ENCODE measurements around the gene NTSR2. TPM values are rescaled to one million over a fixed set of nuclear protein-coding genes. Genes with fewer than 3 reads are reported as not detected.

NTSR2 gene
- total and polyA plus RNA-seq, 2 of the 8 experiments (the other 6 are each of a cell fraction or from before 2014, with no cell fraction given): 0.05 TPM; not detected in 1

GRCh38 chr2:11640132-11640531 is 29.9 kb downstream of the NTSR2 start:
- Histone ChIP-seq H4K91ac (replicated peaks; ENCODE audit: insufficient read length, low read length) (no peak overlapping the region), H3K9me3 (ENCODE audit: insufficient read depth in 2 of 2, low read depth in 1 of 2, low read length in 1 of 2) (no peaks in the 10 kb centered on the region), H3K4me1 (replicated peaks in 1 of 4; ENCODE audit: control insufficient read depth in 3 of 4, insufficient read depth in 4 of 4, low read length in 3 of 4) (no peaks in the 10 kb centered on the region), H3K79me2 (ENCODE audit: control insufficient read depth in 1 of 2, insufficient read depth in 2 of 2, low read length in 2 of 2) (no peaks in the 10 kb centered on the region), H4K5ac (ENCODE audit: insufficient read length, low read depth, low read length) (no peak overlapping the region), H3K18ac (ENCODE audit: extremely low read depth, low read length) (no peak overlapping the region), H3K4me3 (ENCODE audit: extremely low read depth in 1 of 4, insufficient read depth in 2 of 4, low read depth in 3 of 4, low read length in 4 of 4) (no peak overlapping the region), H3K27ac (ENCODE audit: low read depth, low read length) (no peak overlapping the region), H3K23me2 (ENCODE audit: low read depth, low read length) (no peaks in the 10 kb centered on the region; the same call in 1 of the 2 replicates), H3K9ac (replicated peaks in 1 of 4; ENCODE audit: extremely low read depth in 1 of 4, low read depth in 3 of 4, low read length in 3 of 4) (no peak overlapping the region), H3K23ac (ENCODE audit: insufficient read length) (no peak overlapping the region), H4K20me1 (replicated peaks in 1 of 2; ENCODE audit: control insufficient read depth in 1 of 2, insufficient read depth in 2 of 2, low read length in 2 of 2) (no peaks in the 10 kb centered on the region), H3K4me2 (ENCODE audit: insufficient read depth in 1 of 2, low read depth in 2 of 2, low read length in 2 of 2) (no peak overlapping the region), H3K79me1 (ENCODE audit: low read depth, low read length) (no peaks in the 10 kb centered on the region), H2AK5ac (ENCODE audit: low read depth, low read length) (no peak overlapping the region), H3K36me3 (ENCODE audit: control insufficient read depth in 2 of 4, insufficient read depth in 4 of 4, low read length in 3 of 4) (peaks cover 0 to 15% (median 10%) of the 10 kb centered on the region in 4 experiments; a peak in 3 of 8 replicates), H2BK15ac (ENCODE audit: low read length) (no peak overlapping the region), H3K27me3 (replicated peaks in 1 of 4; ENCODE audit: control insufficient read depth in 3 of 4, extremely low read depth in 1 of 4, insufficient read depth in 3 of 4, low read length in 3 of 4) (no peaks in the 10 kb centered on the region), H3K4ac (replicated peaks; ENCODE audit: insufficient read length, low read depth, low read length) (no peak overlapping the region), H2BK120ac (replicated peaks; ENCODE audit: low read depth, low read length) (no peak overlapping the region), H3K14ac (ENCODE audit: insufficient read length) (no peak overlapping the region), H4K8ac (ENCODE audit: extremely low read depth, insufficient read depth, low read length) (no peak overlapping the region), H2BK12ac (ENCODE audit: low read depth, low read length) (no peak overlapping the region), H2AFZ (ENCODE audit: low read length) (no peak overlapping the region), H2BK20ac (ENCODE audit: low read length) (no peak overlapping the region), H3K56ac (replicated peaks; ENCODE audit: insufficient read length, low read depth, low read length) (no peak overlapping the region), H2BK5ac (ENCODE audit: low read depth, low read length) (no peak overlapping the region)
- CTCF ChIA-PET (ENCODE audit: partially characterized antibody): interaction anchor here (0.8 to 2.4 kb wide), 3 partner anchors 9 to 163 kb away, joined by 3 to 6 read pairs (median 3); no protein-coding TSS in a partner anchor
- POLR2A ChIA-PET (ENCODE audit: partially characterized antibody): interaction anchor here (0.9 kb wide), 1 partner anchor 20 kb away, joined by 6 read pairs; no protein-coding TSS in a partner anchor
- 94% methylated on average over 27 of the region's 27 CpGs; no CpG with 5 or more reads in 1 of the 2 experiments for WGBS, 2 experiments (ENCODE audit: extremely low coverage in 1 of 2, insufficient coverage in 1 of 2, insufficient read length in 1 of 2, insufficient replicate concordance in 2 of 2, low coverage in 1 of 2, low lambda C conversion rate in 2 of 2, missing lambda C conversion rate in 1 of 2)
- FAIRE-seq (no peak), DNase-seq (ENCODE audit: low read depth in 1 of 2, low spot score in 2 of 2) (no peak)
- TF ChIP-seq TEAD4 (IDR thresholded peaks at IDR 0.05; ENCODE audit: low read depth, low read length): no peak
- TF ChIP-seq RNF2 (IDR thresholded peaks at IDR 0.05; ENCODE audit: borderline replicate concordance, low read depth, low read length, missing control alignments, poor library complexity, severe bottlenecking): no peak
- no peak for TF ChIP-seq EP300 (IDR thresholded peaks at IDR 0.05; ENCODE audit: borderline replicate concordance in 1 of 2, low read depth in 2 of 2, low read length in 2 of 2)
